Measurements from ENCODE around the gene LENEP. TPM values are rescaled to one million over a fixed set of nuclear protein-coding genes. Genes with fewer than 3 reads are reported as not detected.
A peak's percentile ranks its signal among the peaks of the same experiment; 100 is the strongest.

LENEP gene
- polyA plus RNA-seq, 6 donors from 2014 or later: not detected

GRCh38 chr1:155008015-155008941, 14.9 kb downstream of the LENEP start:
- peaks cover 64 to 94% (median 81%) of the 10 kb centered on the region in 3 donors for H3K4me1 Mint-ChIP-seq
- no peak for ATAC-seq (ENCODE audit: low read depth in 2 of 2)
- H3K36me3 Mint-ChIP-seq: no peaks in the 10 kb centered on the region
- no peaks in the 10 kb centered on the region for H3K27me3 Mint-ChIP-seq
- H3K4me3 Mint-ChIP-seq: peak overlapping the region in 5 of 8 donors; percentile 9 to 73 (median 37)
- no peak for DNase-seq
- H3K9me3 Mint-ChIP-seq: no peaks in the 10 kb centered on the region
- peak overlapping the region in 3 of 6 donors; percentile 42 to 92 (median 80) for H3K27ac Mint-ChIP-seq

- DNase-seq: no peak
- no peak for ATAC-seq (ENCODE audit: low read depth in 2 of 2)
- peaks cover 66 to 94% (median 83%) of the 10 kb centered on the region in 3 donors for H3K4me1 Mint-ChIP-seq
- H3K9me3 Mint-ChIP-seq: no peaks in the 10 kb centered on the region
- H3K36me3 Mint-ChIP-seq: no peaks in the 10 kb centered on the region
- H3K4me3 Mint-ChIP-seq: peak overlapping the region in 6 of 8 donors; percentile 17 to 87 (median 48)
- H3K27ac Mint-ChIP-seq: peak overlapping the region in 2 of 6 donors; percentile 80 to 90
- H3K27me3 Mint-ChIP-seq: no peaks in the 10 kb centered on the region
These were observed 15.9 kb downstream of the LENEP start for GRCh38 chr1:155009221-155009711.

- peak overlapping the region in 3 of 6 donors; percentile 68 to 92 (median 72) for H3K27ac Mint-ChIP-seq
- no peak for DNase-seq
- no peaks in the 10 kb centered on the region for H3K9me3 Mint-ChIP-seq
- no peaks in the 10 kb centered on the region for H3K36me3 Mint-ChIP-seq
- H3K27me3 Mint-ChIP-seq: no peaks in the 10 kb centered on the region
- no peak for ATAC-seq (ENCODE audit: low read depth in 2 of 2)
- H3K4me3 Mint-ChIP-seq: peak overlapping the region in 6 of 8 donors; percentile 12 to 87 (median 56)
- H3K4me1 Mint-ChIP-seq: peaks cover 63 to 91% (median 82%) of the 10 kb centered on the region in 3 donors
These were observed 16.4 kb downstream of the LENEP start for GRCh38 chr1:155009742-155010141.

GRCh38 chr1:155010211-155010918, 17.0 kb downstream of the LENEP start:
- Mint-ChIP-seq H3K4me1 (peaks cover 60 to 87% (median 79%) of the 10 kb centered on the region in 3 donors), H3K27me3 (no peaks in the 10 kb centered on the region), H3K9me3 (no peaks in the 10 kb centered on the region), H3K36me3 (no peaks in the 10 kb centered on the region), H3K4me3 (peak overlapping the region in 6 of 8 donors; percentile 12 to 80 (median 56)), H3K27ac (peak overlapping the region in 4 of 6 donors; percentile 26 to 82 (median 62))
- no peak for DNase-seq
- no peak for ATAC-seq (ENCODE audit: low read depth in 2 of 2)

GRCh38 chr1:155011004-155011416, 17.6 kb downstream of the LENEP start:
- Mint-ChIP-seq H3K27ac (peak overlapping the region in 2 of 6 donors; percentile 52 to 57), H3K9me3 (no peaks in the 10 kb centered on the region), H3K27me3 (no peaks in the 10 kb centered on the region), H3K36me3 (no peaks in the 10 kb centered on the region), H3K4me3 (no peak overlapping the region), H3K4me1 (peaks cover 63 to 87% (median 79%) of the 10 kb centered on the region in 3 donors)
- DNase-seq (no peak), ATAC-seq (ENCODE audit: low read depth in 2 of 2) (no peak)

- H3K9me3 Mint-ChIP-seq: no peaks in the 10 kb centered on the region
- peaks cover 63 to 87% (median 79%) of the 10 kb centered on the region in 3 donors for H3K4me1 Mint-ChIP-seq
- H3K27me3 Mint-ChIP-seq: no peaks in the 10 kb centered on the region
- H3K4me3 Mint-ChIP-seq: no peak overlapping the region
- DNase-seq (no peak), ATAC-seq (ENCODE audit: low read depth in 2 of 2) (no peak)
- H3K36me3 Mint-ChIP-seq: no peaks in the 10 kb centered on the region
- peak overlapping the region in 1 of 6 donors; percentile 57 for H3K27ac Mint-ChIP-seq
These were observed 18.1 kb downstream of the LENEP start for GRCh38 chr1:155011437-155012025.

GRCh38 chr1:155012026-155012546, 18.7 kb downstream of the LENEP start:
- no peak for ATAC-seq (ENCODE audit: low read depth in 2 of 2)
- no peak for DNase-seq
- Mint-ChIP-seq H3K36me3 (no peaks in the 10 kb centered on the region), H3K9me3 (no peaks in the 10 kb centered on the region), H3K4me1 (peaks cover 64 to 88% (median 79%) of the 10 kb centered on the region in 3 donors), H3K27me3 (no peaks in the 10 kb centered on the region), H3K27ac (peak overlapping the region in 3 of 6 donors; percentile 51 to 60 (median 52)), H3K4me3 (no peak overlapping the region)

GRCh38 chr1:155012776-155013602, 19.6 kb downstream of the LENEP start:
- peaks cover 66 to 86% (median 78%) of the 10 kb centered on the region in 3 donors for H3K4me1 Mint-ChIP-seq
- no peaks in the 10 kb centered on the region for H3K27me3 Mint-ChIP-seq
- H3K36me3 Mint-ChIP-seq: no peaks in the 10 kb centered on the region
- peak overlapping the region; percentile 26 to 88 (median 61) for H3K27ac Mint-ChIP-seq
- ATAC-seq (ENCODE audit: low read depth in 2 of 2) (no peak), DNase-seq (no peak)
- no peaks in the 10 kb centered on the region for H3K9me3 Mint-ChIP-seq
- peak overlapping the region in 6 of 8 donors; percentile 6 to 80 (median 63) for H3K4me3 Mint-ChIP-seq

GRCh38 chr1:155013632-155014031, 20.2 kb downstream of the LENEP start:
- DNase-seq (no peak), ATAC-seq (ENCODE audit: low read depth in 2 of 2) (no peak)
- H3K27me3 Mint-ChIP-seq: no peaks in the 10 kb centered on the region
- peak overlapping the region; percentile 28 to 93 (median 63) for H3K27ac Mint-ChIP-seq
- H3K4me3 Mint-ChIP-seq: peak overlapping the region in 4 of 8 donors; percentile 23 to 80 (median 30)
- no peaks in the 10 kb centered on the region for H3K9me3 Mint-ChIP-seq
- H3K4me1 Mint-ChIP-seq: peaks cover 62 to 83% (median 79%) of the 10 kb centered on the region in 3 donors
- H3K36me3 Mint-ChIP-seq: no peaks in the 10 kb centered on the region

- no peaks in the 10 kb centered on the region for H3K36me3 Mint-ChIP-seq
- no peak for DNase-seq
- H3K4me1 Mint-ChIP-seq: peaks cover 62 to 84% (median 83%) of the 10 kb centered on the region in 3 donors
- H3K9me3 Mint-ChIP-seq: no peaks in the 10 kb centered on the region
- ATAC-seq (ENCODE audit: low read depth in 2 of 2): no peak
- H3K27ac Mint-ChIP-seq: peak overlapping the region in 3 of 6 donors; percentile 33 to 93 (median 93)
- no peaks in the 10 kb centered on the region for H3K27me3 Mint-ChIP-seq
- H3K4me3 Mint-ChIP-seq: peak overlapping the region in 3 of 8 donors; percentile 4 to 84 (median 19)
These were observed 21.5 kb downstream of the LENEP start for GRCh38 chr1:155014709-155015508.

- peaks cover 60 to 79% (median 76%) of the 10 kb centered on the region in 3 donors for H3K4me1 Mint-ChIP-seq
- DNase-seq (no peak), ATAC-seq (ENCODE audit: low read depth in 2 of 2) (no peak)
- peak overlapping the region; percentile 47 to 87 (median 78) for H3K4me3 Mint-ChIP-seq
- peak overlapping the region in 5 of 6 donors; percentile 87 to 96 (median 93) for H3K27ac Mint-ChIP-seq
- H3K27me3 Mint-ChIP-seq: no peaks in the 10 kb centered on the region
- H3K36me3 Mint-ChIP-seq: no peaks in the 10 kb centered on the region
- H3K9me3 Mint-ChIP-seq: no peaks in the 10 kb centered on the region
These were observed 22.3 kb downstream of the LENEP start for GRCh38 chr1:155015527-155016230.

Data from naive B cell (primary cell).